Body of pancreas (tissue), 4 donors: ENCODE measurements around the gene KCNK13. TPM values are rescaled to one million over a fixed set of nuclear protein-coding genes. Genes with fewer than 3 reads are reported as not detected.
"Not testable (repeated sequence)": the region's sequence is repeated elsewhere in the genome, so short reads cannot be mapped to it uniquely, and the experiment has no call there.

ENCODE experiments used
- ATAC-seq: fragments of 150-250 bp; one replicate; pipeline ENCODE4 v1.9.1; 2016
- DNase-seq, 4 donors: peaks; one replicate each; pipeline ENCODE4 v3.0.0-alpha.2; 2019
- H3K27ac ChIP-seq, 4 donors: fragments of 200-600 bp; sonication (generic); 1 replicate in 3 of 4; 2 replicates in 1 of 4; pipeline versions ENCODE4 v1.5.1 to v1.6.1; 2016 to 2019; ENCODE audit warnings: mild to moderate bottlenecking in 1 of 4, mixed read lengths in 1 of 4, moderate library complexity in 1 of 4
- H3K27me3 ChIP-seq, 2 donors: fragments of 200-600 bp; sonication (generic); one replicate each; pipeline ENCODE4 v1.6.0; 2016; ENCODE audit warnings: mild to moderate bottlenecking in 1 of 2
- H3K36me3 ChIP-seq, 2 donors: fragments of 200-600 bp; sonication (generic); replicated peaks in 1 of 2; 2 replicates each; pipeline ENCODE4 v1.5.1; 2016; ENCODE audit warnings: low read depth in 2 of 2; ENCODE audit not compliant: insufficient read depth in 1 of 2
- H3K4me1 ChIP-seq: fragments of 200-600 bp; sonication (generic); one replicate; pipeline ENCODE4 v1.6.0; 2016
- H3K4me3 ChIP-seq, 2 donors: fragments of 200-600 bp; sonication (generic); 1 replicate in 1 of 2; 2 replicates in 1 of 2; pipeline ENCODE4 v1.5.1; 2016 to 2019
- H3K9me3 ChIP-seq, 3 donors: fragments of 200-600 bp; sonication (generic); 1 replicate in 2 of 3; 2 replicates in 1 of 3; pipeline ENCODE4 v1.5.1; 2016
- CTCF ChIP-seq, 7 experiments: fragments of 450-650 bp in 4 of 7; fragments of 200-600 bp in 3 of 7; sonication (generic) in 3 of 7; IDR thresholded peaks; one replicate each; pipeline ENCODE4 v1.5.1; 2016 to 2019; ENCODE audit warnings: antibody characterized with exemption in 7 of 7
- POLR2A ChIP-seq, 3 donors: fragments of 450-650 bp; IDR thresholded peaks; one replicate each; pipeline ENCODE4 v1.6.1; 2016; ENCODE audit warnings: antibody characterized with exemption in 3 of 3, mild to moderate bottlenecking in 2 of 3
- WGBS, 2 donors: methylation state at CpG; one replicate each; pipeline ENCODE4 v1.1.5; 2017; 5-methylcytosine and 5-hydroxymethylcytosine counted together
- intact Hi-C: fragments of 100-400 bp; cut with DNase I; formaldehyde crosslinking; loops from one replicate; pipeline ENCODE4 v1.15.1; 2023
- total RNA-seq, 2 donors: library from RNA; depleted of rRNA; stranded (reverse); fragments of >200 nt; gene quantifications; one replicate each; pipeline ENCODE4 v1.1.0, GENCODE V29; 2016

Gene KCNK13
- total RNA-seq, 2 donors from 2014 or later, result 0.26 TPM; not detected in 1

- WGBS, 2 donors, result 73% methylated on average over 5 of the region's 5 CpGs
- no peak for TF ChIP-seq POLR2A (IDR thresholded peaks at IDR 0.05)
- TF ChIP-seq CTCF (IDR thresholded peaks at IDR 0.05), result no peak
- H3K27me3 ChIP-seq, result no peaks in the 10 kb centered on the region
- peak in 2 of 4 donors; percentile 7 to 13 for DNase-seq
- no peaks in the 10 kb centered on the region for H3K9me3 ChIP-seq
- intact Hi-C loops, result no loop called here
- no peak for ATAC-seq
- no peak overlapping the region for H3K4me3 ChIP-seq
- H3K27ac ChIP-seq, result no peak overlapping the region
- no peaks in the 10 kb centered on the region for H3K36me3 ChIP-seq
- no peaks in the 10 kb centered on the region for H3K4me1 ChIP-seq
These were observed 129.4 kb downstream of the KCNK13 start for GRCh38 chr14:90191154-90191553.

- DNase-seq (no peak), ATAC-seq (no peak)
- H3K4me3 ChIP-seq, result no peak overlapping the region
- no peaks in the 10 kb centered on the region for H3K9me3 ChIP-seq
- H3K36me3 ChIP-seq, result no peaks in the 10 kb centered on the region
- TF ChIP-seq CTCF (IDR thresholded peaks at IDR 0.05) (no peak), POLR2A (IDR thresholded peaks at IDR 0.05) (no peak)
- H3K27me3 ChIP-seq, result no peaks in the 10 kb centered on the region
- WGBS, 2 donors, result 75 to 77% methylated on average over 6 to 7 of the region's 7 CpGs
- intact Hi-C loops, result no loop called here
- H3K4me1 ChIP-seq, result no peaks in the 10 kb centered on the region
- H3K27ac ChIP-seq, result no peak overlapping the region
These were observed 129.8 kb downstream of the KCNK13 start for GRCh38 chr14:90191585-90191984.

GRCh38 chr14:90193925-90194324 is 132.1 kb downstream of the KCNK13 start:
- H3K9me3 ChIP-seq, result no peaks in the 10 kb centered on the region
- no peak for TF ChIP-seq POLR2A (IDR thresholded peaks at IDR 0.05)
- TF ChIP-seq CTCF (IDR thresholded peaks at IDR 0.05), result no peak
- ATAC-seq (no peak), DNase-seq (no peak)
- intact Hi-C loops, result no loop called here
- no peaks in the 10 kb centered on the region for H3K36me3 ChIP-seq
- H3K27ac ChIP-seq, result no peak overlapping the region
- no peaks in the 10 kb centered on the region for H3K27me3 ChIP-seq
- H3K4me1 ChIP-seq, result no peaks in the 10 kb centered on the region
- H3K4me3 ChIP-seq, result no peak overlapping the region
- WGBS, 2 donors, result 59 to 63% methylated on average over 9 of the region's 9 CpGs

- Histone ChIP-seq H3K36me3 (no peaks in the 10 kb centered on the region), H3K4me1 (no peaks in the 10 kb centered on the region), H3K27me3 (no peaks in the 10 kb centered on the region), H3K4me3 (no peak overlapping the region), H3K9me3 (no peaks in the 10 kb centered on the region), H3K27ac (no peak overlapping the region)
- WGBS, 2 donors, result 48 to 65% methylated on average over 5 of the region's 5 CpGs
- DNase-seq (no peak), ATAC-seq (no peak)
- TF ChIP-seq POLR2A (IDR thresholded peaks at IDR 0.05) (no peak), CTCF (IDR thresholded peaks at IDR 0.05) (no peak)
- intact Hi-C loops, result no loop called here
These were observed 132.9 kb downstream of the KCNK13 start for GRCh38 chr14:90194706-90195105.

- no peak overlapping the region for H3K4me3 ChIP-seq
These were observed 136.8 kb downstream of the KCNK13 start for GRCh38 chr14:90198541-90199060.

GRCh38 chr14:90200546-90200945 is 138.8 kb downstream of the KCNK13 start:
- WGBS, 2 donors, result 56 to 58% methylated on average over 4 of the region's 4 CpGs
- intact Hi-C loops, H3K9me3 ChIP-seq, H3K4me3 ChIP-seq, H3K36me3 ChIP-seq, H3K27ac ChIP-seq, H3K27me3 ChIP-seq, ATAC-seq, H3K4me1 ChIP-seq, DNase-seq: not testable (repeated sequence)

More at GRCh38 chr14:90198541-90199060, 136.8 kb downstream of the KCNK13 start:
- Histone ChIP-seq H3K9me3 (peaks cover 0 to 7% (median 0%) of the 10 kb centered on the region in 3 donors), H3K4me1 (no peaks in the 10 kb centered on the region), H3K27ac (no peak overlapping the region), H3K36me3 (no peaks in the 10 kb centered on the region), H3K27me3 (no peaks in the 10 kb centered on the region)
- 77 to 84% methylated on average over 12 of the region's 12 CpGs for WGBS, 2 donors
- intact Hi-C loops, result no loop called here
- DNase-seq (no peak), ATAC-seq (no peak)
- TF ChIP-seq CTCF (IDR thresholded peaks at IDR 0.05) (no peak), POLR2A (IDR thresholded peaks at IDR 0.05) (no peak)
